ENCODE measurements around the gene SLC25A18.

GRCh38 chr22:17548756-17549035 is 14.6 kb upstream of the SLC25A18 start:
- TF ChIP-seq CTCF (IDR thresholded peaks at IDR 0.05) (no peak), POLR2A (IDR thresholded peaks at IDR 0.05) (no peak)
